ENCODE measurements around the gene TCF12.

The TCF12 gene

DNA sequence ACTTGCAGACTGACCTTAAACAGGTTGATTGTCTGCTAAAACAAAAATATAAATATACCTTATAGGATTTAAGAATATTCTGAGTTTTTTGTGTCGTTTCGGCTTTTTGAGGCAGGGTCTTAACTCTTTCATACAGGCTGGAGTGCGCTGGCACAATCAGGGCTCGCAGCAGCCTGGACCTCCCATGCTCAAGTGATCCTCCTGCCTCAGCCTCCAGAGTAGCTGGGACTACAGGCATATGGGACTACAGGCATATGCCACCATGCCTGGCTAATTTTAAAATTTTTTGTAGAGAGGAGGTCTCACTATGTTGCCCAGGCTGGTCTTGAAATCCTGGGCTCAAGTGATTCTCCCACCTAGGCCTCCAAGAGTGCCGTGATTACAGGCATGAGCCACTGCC is 113.9 kb downstream of the TCF12 start:
- CTCF ChIA-PET: interaction anchor here (1.1 kb wide), 1 partner anchor 12 kb away, joined by 3 read pairs; no protein-coding TSS in a partner anchor
- POLR2A ChIA-PET: interaction anchor here (0.6 kb wide), 1 partner anchor 20 kb away, joined by 3 read pairs; no protein-coding TSS in a partner anchor
- DNase-seq (ENCODE audit: low read depth, low spot score): no peak
- H3K4me3 ChIP-seq (ENCODE audit: low read depth, low read length): no peak overlapping the region
- no peak for TF ChIP-seq CTCF (IDR thresholded peaks at IDR 0.05; ENCODE audit: insufficient read depth, low read length, missing control alignments)

- ChIA-PET CTCF (interaction anchor here (0.9 to 1.8 kb wide), 4 partner anchors 19 to 543 kb away, joined by 3 to 6 read pairs (median 4); no protein-coding TSS in a partner anchor), POLR2A (interaction anchor here (1.2 kb wide), 1 partner anchor 116 kb away, joined by 3 read pairs; the partner anchor contains the start of gene TCF12)
- H3K4me3 ChIP-seq (ENCODE audit: low read depth, low read length): no peak overlapping the region
- no peak for TF ChIP-seq CTCF (IDR thresholded peaks at IDR 0.05; ENCODE audit: insufficient read depth, low read length, missing control alignments)
- no peak for DNase-seq (ENCODE audit: low read depth, low spot score)
These were observed 115.4 kb downstream of the TCF12 start for GRCh38 chr15:57033715-57034439.

- POLR2A ChIA-PET: no interaction called here
- DNase-seq (ENCODE audit: low read depth, low spot score): no peak
- H3K4me3 ChIP-seq (ENCODE audit: low read depth, low read length): no peak overlapping the region
- CTCF ChIA-PET: interaction anchor here (0.9 to 1.8 kb wide), 2 partner anchors 18 to 262 kb away, joined by 3 to 4 read pairs; no protein-coding TSS in a partner anchor
- no peak for TF ChIP-seq CTCF (IDR thresholded peaks at IDR 0.05; ENCODE audit: insufficient read depth, low read length, missing control alignments)
These were observed 116.2 kb downstream of the TCF12 start for GRCh38 chr15:57034613-57035012.

DNA sequence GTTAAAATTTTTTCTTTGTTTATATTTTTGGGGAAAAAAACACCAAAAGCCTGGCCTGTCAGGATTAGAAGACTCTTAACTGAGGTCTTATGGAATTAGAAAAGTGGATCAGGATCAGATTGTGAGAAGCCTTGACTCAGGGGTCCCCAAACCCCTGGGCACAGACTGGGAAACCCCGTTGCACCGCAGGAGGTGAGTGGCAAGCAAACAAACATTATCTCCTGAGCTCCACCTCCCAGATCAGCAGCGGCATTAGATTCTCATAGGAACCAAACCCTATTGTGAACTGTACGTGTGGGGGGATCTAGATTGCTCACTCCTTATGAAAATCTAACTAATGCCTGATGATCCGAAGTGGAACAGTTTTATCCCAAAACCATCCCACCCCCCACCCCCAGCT is 117.2 kb downstream of the TCF12 start:
- no peak for TF ChIP-seq CTCF (IDR thresholded peaks at IDR 0.05; ENCODE audit: insufficient read depth, low read length, missing control alignments)
- ChIA-PET CTCF (no interaction called here), POLR2A (no interaction called here)
- DNase-seq (ENCODE audit: low read depth, low spot score): no peak
- no peak overlapping the region for H3K4me3 ChIP-seq (ENCODE audit: low read depth, low read length)

GRCh38 chr15:57036352-57036751 is 117.9 kb downstream of the TCF12 start:
- ChIA-PET CTCF (no interaction called here), POLR2A (no interaction called here)
- H3K4me3 ChIP-seq (ENCODE audit: low read depth, low read length): no peak overlapping the region
- DNase-seq (ENCODE audit: low read depth, low spot score): no peak
- TF ChIP-seq CTCF (IDR thresholded peaks at IDR 0.05; ENCODE audit: insufficient read depth, low read length, missing control alignments): no peak

GRCh38 chr15:57037548-57037947 is 119.1 kb downstream of the TCF12 start:
- CTCF ChIA-PET: no interaction called here
- POLR2A ChIA-PET: no interaction called here
- no peak overlapping the region for H3K4me3 ChIP-seq (ENCODE audit: low read depth, low read length)
- no peak for TF ChIP-seq CTCF (IDR thresholded peaks at IDR 0.05; ENCODE audit: insufficient read depth, low read length, missing control alignments)
- no peak for DNase-seq (ENCODE audit: low read depth, low spot score)
